Measurements from ENCODE around the gene ZNF124.
A peak's percentile ranks its signal among the peaks of the same experiment; 100 is the strongest.
"Not testable (repeated sequence)": the region's sequence is repeated elsewhere in the genome, so short reads cannot be mapped to it uniquely, and the experiment has no call there.

The ZNF124 gene

DNA sequence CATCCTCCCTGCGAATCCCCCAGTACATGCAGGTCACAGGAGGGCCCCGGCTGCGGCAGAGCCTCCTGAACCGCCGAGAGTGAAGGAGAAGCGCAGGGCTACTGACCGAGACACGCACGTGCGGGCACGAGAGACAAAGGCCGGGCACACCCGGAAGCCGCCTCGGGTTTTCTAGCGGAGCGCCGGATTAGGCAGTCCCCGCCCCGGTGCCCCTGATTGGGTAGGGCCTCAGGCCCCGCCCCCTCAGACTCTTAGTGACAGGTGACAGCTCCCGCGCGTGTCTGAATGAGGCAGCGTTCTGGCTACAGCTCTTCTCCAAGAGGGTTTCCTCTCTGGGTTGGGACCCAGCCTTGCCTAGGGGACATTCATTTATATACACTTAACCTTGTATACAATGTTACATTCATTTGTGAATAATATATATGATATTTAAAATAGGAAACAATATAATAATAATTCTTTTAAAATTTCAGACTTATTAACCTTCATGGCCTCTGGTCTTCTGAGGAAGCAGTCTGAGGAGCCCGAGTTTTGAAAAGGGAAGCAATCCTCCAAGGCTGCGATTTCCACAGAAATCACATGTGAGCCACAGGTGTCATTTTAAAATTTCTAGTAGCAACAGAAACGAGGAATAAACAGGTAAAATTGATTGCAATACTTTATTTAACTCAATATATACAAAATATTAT lies at the start of gene ZNF124:
ZNF124 (minus strand) TSS at position 146 of the 689 bp plus-strand sequence; CDS start at position 3, 143 bp downstream.
- not testable (repeated sequence) for DNase-seq (ENCODE audit: low spot score)

DNA sequence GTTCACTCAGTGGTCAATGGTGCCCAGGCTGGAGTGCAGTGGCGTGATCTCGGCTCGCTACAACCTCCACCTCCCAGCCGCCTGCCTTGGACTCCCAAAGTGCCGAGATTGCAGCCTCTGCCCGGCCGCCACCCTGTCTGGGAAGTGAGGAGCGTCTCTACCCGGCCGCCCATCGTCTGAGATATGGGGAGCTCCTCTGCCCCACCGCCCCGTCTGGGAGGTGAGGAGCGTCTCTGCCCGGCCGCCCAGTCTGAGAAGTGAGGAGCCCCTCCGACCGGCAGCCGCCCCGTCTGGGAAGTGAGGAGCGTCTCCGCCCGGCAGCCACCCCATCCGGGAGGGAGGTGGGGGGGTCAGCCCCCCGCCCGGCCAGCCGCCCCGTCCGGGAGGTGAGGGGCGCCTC lies 48.5 kb upstream of the ZNF124 start:
- DNase-seq (ENCODE audit: low spot score): not testable (repeated sequence)

DNA sequence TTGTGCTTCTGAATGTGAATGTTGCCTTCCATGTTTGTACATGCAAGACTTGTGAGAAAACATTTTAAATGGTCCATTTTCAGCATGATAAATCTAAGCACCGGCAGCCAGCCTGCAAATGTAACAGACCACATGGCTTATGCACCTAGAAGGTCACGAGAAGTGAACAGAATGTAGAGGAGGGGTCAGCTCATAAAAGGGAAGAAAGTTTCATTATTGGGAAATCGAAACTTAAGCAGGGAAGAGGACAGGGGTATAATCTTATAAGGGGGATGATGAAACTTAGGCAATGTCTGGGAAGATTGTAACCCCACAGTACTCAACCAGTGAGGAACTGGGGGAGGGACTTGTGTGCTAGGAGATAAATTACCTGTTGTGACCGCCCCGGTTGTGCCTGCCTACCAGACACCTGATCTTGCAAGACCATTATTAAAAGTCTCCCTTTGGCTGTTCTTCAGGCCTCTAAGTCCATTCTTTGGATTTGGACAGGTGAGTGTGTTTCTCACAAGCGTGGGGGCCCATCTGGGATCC lies 46.4 kb upstream of the ZNF124 start:
- DNase-seq (ENCODE audit: low spot score): no peak

DNA sequence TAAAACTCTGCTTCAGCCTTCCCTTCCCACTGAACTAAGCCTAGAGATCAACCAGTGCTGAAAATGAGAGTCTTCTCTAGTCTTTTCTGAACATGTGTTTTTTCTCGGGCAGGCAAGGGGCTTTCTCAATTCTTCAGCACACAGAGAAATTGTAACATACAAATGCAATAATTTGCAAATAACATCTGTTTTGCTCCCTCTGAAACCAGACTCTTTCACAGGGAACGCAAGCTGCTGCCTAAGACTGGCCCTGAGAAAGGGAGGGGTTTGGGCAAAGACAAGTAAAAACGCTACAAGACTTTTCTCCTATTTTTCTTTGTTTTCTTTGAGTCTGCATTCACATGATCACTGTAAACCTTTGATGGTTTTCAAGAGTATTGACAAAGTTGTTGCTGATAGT lies 44.4 kb upstream of the ZNF124 start:
- DNase-seq (ENCODE audit: low spot score): no peak

DNA sequence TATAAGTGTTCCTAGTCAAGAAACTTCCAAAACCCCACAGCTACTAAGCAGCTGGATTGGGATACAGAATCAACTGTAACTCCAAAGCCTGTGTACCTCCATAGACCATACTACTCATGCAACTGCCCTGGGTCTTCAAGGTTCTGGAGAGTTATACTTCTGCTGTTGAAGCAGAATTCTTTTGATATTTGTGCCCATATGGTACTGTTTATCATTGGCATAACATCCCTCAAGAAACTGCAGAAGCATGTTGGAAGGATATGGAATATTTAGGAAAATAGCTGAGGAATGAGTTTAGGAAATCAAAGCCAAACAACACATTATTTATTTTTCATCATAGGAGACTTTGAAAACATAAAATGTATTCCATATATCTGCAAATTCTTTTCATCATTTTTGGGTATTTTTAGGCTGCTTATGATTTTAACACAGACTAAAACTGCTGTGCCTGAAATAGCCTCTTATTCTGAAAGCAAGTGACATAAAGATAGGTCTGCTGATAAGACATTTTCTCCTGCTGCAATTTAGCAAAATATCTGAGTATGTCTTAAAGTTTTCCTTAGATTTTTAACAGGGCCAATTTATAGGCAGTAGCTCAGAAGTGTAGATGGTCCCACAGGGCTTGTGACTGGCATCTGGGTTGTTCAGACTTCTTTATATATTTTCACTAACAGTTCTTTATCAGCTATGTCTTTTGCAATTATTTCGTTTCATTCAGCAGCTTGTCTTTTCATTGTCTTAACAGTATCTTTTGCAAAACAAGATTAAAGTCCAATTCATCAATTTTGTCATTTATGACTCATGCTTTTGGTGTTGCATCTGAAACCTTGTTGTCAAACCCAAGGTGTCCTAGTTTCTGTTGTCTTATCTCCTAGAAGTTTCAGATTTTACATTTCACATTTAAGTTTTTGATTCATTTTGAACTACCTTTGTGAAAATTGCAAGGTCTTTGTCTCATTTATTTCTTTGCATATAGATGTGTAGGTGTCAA lies 41.1 kb upstream of the ZNF124 start:
- DNase-seq (ENCODE audit: low spot score): no peak

DNA sequence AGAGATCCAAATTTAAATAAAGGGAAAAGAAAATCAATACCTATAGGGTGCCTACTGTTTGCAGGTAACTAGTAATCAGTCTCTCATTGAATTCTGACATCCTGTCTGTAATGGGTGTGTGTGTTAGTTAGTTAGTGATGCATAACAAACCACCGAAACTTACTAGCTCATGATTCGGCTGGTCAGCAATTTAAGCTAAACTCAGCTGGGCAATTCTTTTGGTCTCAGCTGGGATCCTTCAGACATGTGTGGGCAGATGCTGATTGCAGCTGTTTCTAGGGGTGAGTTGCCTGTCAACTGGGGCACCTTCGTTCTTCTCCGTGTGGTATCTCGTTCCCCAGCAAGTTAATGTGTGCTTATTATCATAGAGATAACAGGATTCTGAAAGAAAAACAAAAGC lies 40.2 kb upstream of the ZNF124 start:
- DNase-seq (ENCODE audit: low spot score): no peak

DNA sequence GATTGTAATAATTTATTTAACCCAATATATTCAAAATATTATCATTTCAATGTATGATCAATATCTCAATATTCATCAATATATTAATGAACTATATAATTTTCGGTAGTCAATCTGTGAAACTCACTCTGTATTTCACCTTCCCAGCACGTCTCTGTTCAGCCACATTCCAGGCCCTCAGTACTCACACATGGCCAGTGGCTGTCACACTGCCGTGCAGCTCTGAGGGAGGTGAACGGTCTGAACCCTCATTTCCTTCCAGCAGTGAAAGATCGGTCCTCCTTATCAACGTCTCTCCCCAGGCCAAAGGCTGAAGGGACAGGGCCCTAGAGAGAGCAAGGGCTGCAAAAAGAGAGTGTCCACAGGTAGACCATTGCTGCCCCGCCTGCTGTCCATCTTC lies 39.5 kb upstream of the ZNF124 start:
- no peak for DNase-seq (ENCODE audit: low spot score)

DNA sequence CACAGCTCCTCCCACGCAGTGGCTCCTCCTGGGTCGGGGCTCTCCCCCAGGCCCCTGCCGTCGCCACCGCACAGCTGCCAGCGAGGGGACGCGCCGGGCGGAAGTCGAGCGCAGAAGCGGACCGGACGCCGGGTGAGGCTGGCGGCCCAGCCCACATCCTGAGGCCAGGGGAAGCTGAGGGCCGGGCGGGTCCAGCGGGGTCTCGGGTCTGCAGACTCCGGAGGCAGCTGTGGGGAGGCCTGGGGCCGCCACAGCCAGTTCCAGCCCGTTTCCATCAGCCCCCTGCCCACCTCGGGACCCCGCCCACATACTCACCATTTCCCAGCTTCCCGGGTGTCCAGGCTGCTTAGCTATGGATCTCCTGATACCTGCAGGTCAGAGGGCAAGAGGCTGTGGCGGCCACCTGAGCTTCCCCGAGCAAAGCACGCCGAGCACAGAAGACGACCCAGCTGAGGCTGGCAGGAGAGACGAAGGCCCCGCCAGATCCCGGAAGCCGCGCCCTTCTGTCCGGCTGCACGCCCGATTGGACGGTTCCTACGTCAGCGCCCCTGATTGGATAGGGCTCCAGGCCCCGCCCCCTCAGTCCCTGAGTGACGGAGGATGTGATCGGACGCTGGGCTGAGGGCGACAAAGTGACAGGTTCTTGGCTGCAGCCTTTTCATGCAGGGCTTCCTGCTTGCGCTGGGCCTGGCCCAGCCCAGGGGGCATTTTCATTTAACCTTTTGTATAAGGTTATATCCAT lies 38.7 kb upstream of the ZNF124 start:
- peak; percentile 98 for DNase-seq (ENCODE audit: low spot score)

DNA sequence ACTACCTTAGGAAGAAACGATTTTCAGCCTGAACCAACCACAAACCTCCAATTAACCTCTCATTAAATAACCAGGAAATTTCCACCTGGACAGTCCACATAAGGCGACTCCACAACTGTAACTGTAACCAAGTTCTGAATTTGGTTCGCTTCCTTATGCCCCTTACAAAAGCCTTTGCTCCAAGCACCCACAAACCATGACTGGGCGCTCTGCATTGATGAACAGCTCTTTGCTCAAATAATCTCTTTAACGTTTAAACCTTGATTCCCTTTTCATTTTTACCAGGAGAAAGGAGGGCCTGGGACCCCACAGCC lies 38.2 kb upstream of the ZNF124 start:
- DNase-seq (ENCODE audit: low spot score): no peak

DNA sequence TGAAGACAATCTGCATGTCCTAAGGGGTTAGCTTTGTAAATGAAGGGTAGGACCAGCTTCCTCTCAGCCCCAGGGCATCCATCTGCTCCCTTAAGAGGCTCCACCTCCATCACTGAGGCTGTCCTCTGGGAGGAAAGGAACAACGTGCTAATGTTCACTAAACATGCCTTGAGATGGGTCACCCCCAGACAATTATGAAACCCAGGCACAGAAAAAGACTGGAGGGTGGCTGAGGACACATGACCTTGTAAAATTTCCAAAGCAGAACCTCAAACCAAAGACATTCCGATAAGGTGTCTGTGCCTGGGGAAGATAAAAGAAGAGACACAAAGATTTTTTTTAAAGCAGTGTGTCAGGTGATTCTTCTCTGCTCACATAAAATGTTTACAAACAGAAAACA lies 37.6 kb upstream of the ZNF124 start:
- DNase-seq (ENCODE audit: low spot score): no peak

DNA sequence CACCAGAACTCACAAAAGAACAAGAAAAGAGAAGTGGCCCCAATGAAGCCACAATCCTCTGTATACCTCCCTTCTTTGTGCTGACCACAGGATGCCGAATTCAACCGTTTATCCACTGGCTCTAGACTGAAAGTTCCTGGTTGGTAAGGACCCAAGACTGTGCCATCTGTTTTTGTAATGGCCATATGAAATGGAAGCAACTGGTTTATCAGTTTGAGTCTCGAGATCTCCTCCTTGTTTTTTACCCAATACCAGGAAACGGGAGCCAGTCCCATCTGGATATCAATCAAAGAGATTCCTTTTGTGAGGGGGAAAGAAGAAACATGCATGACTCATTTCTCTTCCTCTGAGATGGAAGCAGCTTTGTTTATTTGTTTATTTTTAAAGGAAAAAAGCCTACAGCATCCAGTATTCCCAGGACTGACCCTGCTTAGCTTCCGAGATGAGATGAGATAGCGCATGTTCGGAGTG lies 32.4 kb upstream of the ZNF124 start:
- no peak for DNase-seq (ENCODE audit: low spot score)

DNA sequence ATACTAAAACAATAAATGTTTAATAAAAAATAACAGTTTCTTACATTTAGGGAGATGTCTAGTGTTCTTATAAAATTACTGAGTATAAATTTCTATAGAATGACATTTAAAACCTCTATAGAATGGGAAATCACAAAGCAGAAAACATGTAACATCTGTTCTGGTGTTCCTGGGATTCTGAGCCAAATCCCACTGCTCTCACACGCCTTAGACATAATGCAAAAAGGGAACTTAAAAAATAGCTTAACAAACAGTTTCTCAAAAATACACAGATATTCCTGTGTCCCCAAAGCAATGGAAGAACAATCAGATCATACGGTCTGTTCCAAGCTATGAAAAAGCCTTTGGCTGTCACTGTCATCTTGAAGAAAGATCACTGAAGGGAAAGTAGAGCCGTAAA lies 27.0 kb upstream of the ZNF124 start:
- no peak for DNase-seq (ENCODE audit: low spot score)

DNA sequence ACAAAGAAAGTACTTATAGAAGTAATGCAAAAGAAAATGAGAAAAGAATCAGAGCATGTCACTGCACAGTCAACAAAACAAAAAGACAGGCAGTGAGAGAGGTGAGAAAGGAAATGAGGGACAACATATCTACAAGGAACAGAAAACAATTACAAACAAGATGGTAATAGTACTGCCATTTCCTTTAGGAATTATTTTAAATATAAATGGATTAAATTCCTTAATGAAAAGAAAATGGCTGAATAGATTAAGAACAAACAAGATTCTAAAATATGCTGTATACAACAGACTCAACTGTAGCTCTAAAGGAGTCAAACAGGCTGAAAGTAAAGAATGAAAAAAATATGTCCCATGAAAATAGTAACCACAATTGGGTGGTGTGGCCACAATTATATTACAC lies 22.1 kb upstream of the ZNF124 start:
- DNase-seq (ENCODE audit: low spot score): no peak

DNA sequence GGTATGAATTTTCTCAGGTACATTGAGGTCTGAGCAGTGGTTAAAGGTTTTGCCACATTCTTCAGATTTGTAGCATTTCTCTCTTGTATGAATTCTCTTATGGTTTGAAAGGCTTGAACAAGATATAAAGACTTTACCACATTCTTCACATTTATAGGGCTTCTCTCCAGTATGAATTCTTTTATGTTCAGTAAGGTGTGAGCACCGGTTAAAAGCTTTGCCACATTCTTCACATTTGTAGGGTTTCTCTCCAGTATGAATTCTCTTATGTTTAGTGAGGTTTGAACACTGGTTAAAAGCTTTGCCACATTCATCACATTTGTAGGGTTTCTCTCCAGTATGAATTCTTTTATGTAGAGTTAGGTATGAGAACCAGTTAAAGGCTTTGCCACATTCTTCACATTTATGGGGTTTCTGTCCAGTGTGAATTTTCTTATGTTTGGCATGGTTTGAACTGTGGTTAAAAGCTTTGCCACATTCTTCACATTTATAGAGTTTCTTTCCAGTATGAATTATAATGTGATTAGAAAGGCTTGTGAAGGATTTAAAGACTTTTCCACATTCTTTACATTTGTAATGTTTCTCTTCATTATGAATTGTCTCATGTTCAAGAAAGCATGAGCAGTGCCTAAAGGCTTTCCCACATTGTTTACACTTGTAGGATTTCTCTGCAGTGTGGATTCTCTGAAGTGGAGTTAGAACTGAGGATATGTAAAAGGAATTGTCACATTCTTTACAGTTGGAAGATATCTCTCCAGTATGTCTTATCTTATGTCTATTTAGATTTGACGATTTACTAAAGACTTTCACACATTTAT lies 18.4 kb upstream of the ZNF124 start:
- DNase-seq (ENCODE audit: low spot score): no peak

DNA sequence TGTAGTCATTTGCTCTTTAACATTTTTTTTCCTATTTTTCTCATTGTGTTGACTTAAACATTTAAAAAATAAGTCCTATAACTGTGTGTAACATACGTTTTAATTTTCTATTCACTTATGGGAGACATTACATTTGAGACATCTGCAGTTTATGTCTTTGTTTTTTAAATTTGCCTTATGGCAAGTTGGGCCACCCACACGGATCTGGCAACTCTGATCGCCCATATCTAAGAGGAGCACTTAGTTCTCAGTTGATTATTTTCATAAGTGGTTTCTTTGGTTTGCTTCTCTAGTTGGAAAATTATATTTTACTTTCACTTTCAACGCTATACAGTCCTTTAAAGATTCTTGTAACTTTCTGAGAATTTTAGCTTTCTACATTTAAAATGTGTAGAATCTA lies 13.8 kb upstream of the ZNF124 start:
- DNase-seq (ENCODE audit: low spot score): no peak

DNA sequence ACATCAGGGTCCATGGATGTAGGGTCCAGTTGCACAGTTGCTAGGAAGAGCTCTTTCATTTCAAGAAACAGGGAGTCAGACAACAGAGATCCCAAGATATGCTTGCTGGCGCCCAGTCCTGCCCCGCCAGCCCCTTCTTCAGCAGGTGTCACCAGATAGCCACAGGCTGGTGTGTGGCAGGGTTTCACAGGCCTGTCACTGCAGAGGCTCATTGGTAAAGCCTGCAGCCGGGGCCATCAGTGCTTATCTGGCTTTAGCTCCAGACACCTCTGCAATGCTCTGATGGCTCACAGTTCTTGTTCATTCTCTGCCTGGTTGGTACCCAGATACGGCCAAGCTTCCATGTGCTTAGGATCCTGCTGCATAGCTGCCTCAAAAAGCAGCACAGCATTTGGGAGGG lies 12.4 kb upstream of the ZNF124 start:
- DNase-seq (ENCODE audit: low spot score): no peak

DNA sequence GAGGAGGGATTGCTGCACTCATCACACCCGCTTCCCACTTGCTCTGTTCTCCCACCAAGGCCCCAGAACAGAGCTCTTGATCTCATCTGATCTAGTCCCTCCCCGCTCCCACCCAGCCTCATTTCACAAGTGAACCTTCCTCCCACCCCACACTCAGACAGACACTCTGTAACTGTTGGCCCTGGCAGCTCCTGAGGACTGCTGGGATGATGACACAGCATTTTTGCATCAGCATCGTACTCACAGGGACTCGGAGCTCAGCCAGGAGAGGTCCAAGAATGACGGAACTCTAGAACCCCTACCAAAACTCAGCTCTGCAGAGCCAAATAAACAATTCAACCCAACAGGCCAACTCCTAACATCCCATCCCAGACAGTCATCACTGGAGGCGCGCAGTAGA lies 11.2 kb upstream of the ZNF124 start:
- no peak for DNase-seq (ENCODE audit: low spot score)

DNA sequence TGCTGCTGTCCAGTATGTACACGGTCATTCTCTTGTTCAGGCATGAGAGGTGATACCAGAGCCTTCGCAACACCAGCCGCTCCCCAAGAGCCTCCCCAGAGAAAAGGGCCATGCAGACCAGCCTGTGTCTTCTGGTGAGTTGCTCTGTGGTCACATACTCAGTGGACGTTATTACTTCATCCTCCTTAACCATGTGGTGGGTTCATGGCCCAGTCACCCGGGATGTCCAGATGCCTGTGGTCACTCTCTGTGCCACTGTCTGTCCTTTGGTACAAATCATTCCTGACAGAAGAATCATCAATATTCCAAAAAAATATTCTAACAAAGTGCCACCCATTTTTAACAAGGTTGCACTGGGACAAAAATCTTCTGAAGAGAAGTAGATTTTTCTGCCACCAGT lies 8.8 kb upstream of the ZNF124 start:
- no peak for DNase-seq (ENCODE audit: low spot score)

DNA sequence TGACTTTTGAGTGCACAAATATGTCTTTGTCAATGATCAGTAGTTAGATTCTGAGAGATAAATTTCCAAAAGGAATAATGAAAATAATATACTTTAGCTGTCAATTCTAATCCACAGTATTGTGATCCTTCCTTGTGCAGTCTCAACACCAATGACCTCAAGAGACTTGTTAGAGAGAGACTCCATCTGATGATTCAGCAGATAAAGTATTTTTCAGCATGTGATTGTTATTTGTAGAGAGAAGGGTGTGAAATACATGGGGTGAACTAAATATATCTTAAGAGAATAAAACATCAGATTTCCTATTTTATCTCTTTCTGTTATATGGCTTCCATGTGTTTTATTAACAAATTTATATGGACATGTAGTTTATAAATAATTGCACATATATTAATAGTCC lies 5.9 kb upstream of the ZNF124 start:
- no peak for DNase-seq (ENCODE audit: low spot score)

DNA sequence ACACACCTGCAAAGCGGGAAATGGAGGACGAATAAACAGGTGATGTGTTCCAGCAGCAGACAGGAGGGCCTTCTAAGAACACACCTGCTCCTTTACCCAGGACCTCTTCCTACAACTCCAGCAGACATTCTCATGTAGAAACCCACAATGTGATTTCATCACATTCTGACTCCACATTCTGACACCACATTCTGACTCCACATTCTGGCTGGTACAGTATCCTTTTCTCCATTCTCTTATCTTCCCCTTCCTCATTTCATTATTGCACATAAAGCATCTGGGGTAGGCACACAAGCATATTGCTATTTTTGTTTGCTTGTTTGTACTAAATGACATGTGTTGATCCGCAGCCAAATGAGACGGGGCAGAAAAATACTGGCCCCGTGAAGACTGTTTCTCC lies 3.6 kb upstream of the ZNF124 start:
- no peak for DNase-seq (ENCODE audit: low spot score)

DNA sequence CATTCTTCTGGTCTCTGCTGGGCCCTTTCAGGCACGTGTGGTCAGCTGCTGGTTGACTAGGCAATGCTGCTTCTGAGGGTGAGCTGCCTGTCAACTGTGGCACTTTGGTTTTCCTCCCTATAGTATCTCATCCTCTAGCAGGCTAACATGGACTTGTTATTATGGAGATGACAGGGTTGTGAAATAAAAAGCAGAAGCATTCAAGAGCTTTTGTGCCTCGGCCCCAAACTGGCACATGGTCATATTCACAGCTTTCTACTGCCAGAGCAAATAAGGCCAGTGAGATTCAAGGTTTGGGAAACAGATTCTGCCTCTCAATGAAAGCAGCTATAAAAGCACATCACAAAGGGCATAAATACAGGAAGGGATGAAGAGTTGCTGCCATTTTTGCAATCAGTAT lies 1.6 kb upstream of the ZNF124 start:
- no peak for DNase-seq (ENCODE audit: low spot score)

DNA sequence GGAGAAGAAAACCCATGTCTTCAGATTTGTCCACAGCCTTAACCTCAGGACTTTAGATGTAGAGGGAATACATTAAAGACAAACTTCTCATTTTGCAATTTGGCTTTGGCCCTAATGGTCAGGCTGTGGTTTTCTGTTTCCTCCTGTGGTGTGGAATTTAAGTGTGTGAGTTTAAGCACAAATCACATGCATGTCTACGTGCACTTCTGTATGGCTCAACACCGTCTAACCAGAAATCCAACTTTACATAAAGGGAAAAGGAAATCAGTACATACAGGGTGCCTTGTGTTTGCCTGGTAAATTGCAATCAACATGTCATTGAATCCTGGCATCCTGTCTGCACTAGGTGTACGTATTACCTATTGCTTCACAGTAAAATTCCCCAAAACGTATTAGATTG lies 1.2 kb upstream of the ZNF124 start:
- peak; percentile 12 for DNase-seq (ENCODE audit: low spot score)

All from Ammon's horn (tissue), 1 donor.